Heart left ventricle (tissue), 16 donors: ENCODE measurements around the gene WRAP53. TPM values are rescaled to one million over a fixed set of nuclear protein-coding genes. Genes with fewer than 3 reads are reported as not detected.

ENCODE experiments used
- ATAC-seq, 4 donors: fragments of 200-7000 bp; cut with Tn5 transposase; one replicate each; pipeline ENCODE4 v1.9.1; 2020 to 2022; ENCODE audit warnings: moderate library complexity in 4 of 4, mild to moderate bottlenecking in 3 of 4, moderate number of reproducible peaks in 1 of 4
- DNase-seq, 5 donors: peaks; one replicate each; pipeline ENCODE4 v3.0.0-alpha.2; 2020
- H3K27ac ChIP-seq, 12 donors: fragments of 200-600 bp; sonication (generic) in 4 of 12; one replicate each; pipeline versions ENCODE4 v1.5.0 to v1.8.0; 2016 to 2022; ENCODE audit warnings: mild to moderate bottlenecking in 2 of 12
- H3K27me3 ChIP-seq, 9 donors: fragments of 200-600 bp; sonication (generic) in 2 of 9; one replicate each; pipeline versions ENCODE4 v1.5.1 to v1.8.0; 2016 to 2022; ENCODE audit warnings: mild to moderate bottlenecking in 3 of 9
- H3K36me3 ChIP-seq, 9 donors: fragments of 200-600 bp; sonication (generic) in 2 of 9; one replicate each; pipeline versions ENCODE4 v1.5.0 to v1.8.0; 2018 to 2022; ENCODE audit warnings: mild to moderate bottlenecking in 2 of 9
- H3K4me1 ChIP-seq, 12 donors: fragments of 200-600 bp; sonication (generic) in 4 of 12; one replicate each; pipeline versions ENCODE4 v1.5.0 to v1.8.0; 2016 to 2022; ENCODE audit warnings: mild to moderate bottlenecking in 3 of 12
- H3K4me3 ChIP-seq, 12 donors: fragments of 200-600 bp; sonication (generic) in 4 of 12; one replicate each; pipeline versions ENCODE4 v1.5.0 to v1.8.0; 2017 to 2022; ENCODE audit warnings: mild to moderate bottlenecking in 9 of 12, moderate library complexity in 4 of 12
- H3K9me3 ChIP-seq, 12 donors: fragments of 200-600 bp; sonication (generic) in 4 of 12; one replicate each; pipeline versions ENCODE4 v1.5.0 to v1.8.0; 2016 to 2022; ENCODE audit warnings: mild to moderate bottlenecking in 1 of 12
- CTCF ChIP-seq, 12 donors: fragments of 200-600 bp; sonication (generic) in 4 of 12; IDR thresholded peaks; one replicate each; pipeline versions ENCODE4 v1.5.0 to v1.8.0; 2018 to 2022; ENCODE audit warnings: antibody characterized with exemption in 12 of 12, mild to moderate bottlenecking in 5 of 12
- POLR2A ChIP-seq, 2 donors: fragments of 450-650 bp; IDR thresholded peaks; one replicate each; pipeline ENCODE4 v1.6.1; 2017; ENCODE audit warnings: antibody characterized with exemption in 2 of 2, mild to moderate bottlenecking in 2 of 2, moderate library complexity in 2 of 2
- WGBS, 4 donors: extraction: QIAGEN DNeasy Blood & Tissue Kit in 2 of 4; methylation state at CpG; one replicate each; pipeline versions ENCODE4 v1.1.5 to v1.1.7; 2013 to 2018; 5-methylcytosine and 5-hydroxymethylcytosine counted together
- intact Hi-C, 10 donors: fragments of 100-400 bp; cut with DNase I; formaldehyde crosslinking; loops; one replicate each; pipeline versions ENCODE4 v1.11.1 to v1.14.2; 2022
- polyA plus RNA-seq, 2 donors: library from polyadenylated mRNA; stranded (reverse); fragments of 200-250 nt; gene quantifications; one replicate each; pipeline ENCODE4 v1.2.3, GENCODE V29; 2013
- total RNA-seq, 9 donors: library from RNA; depleted of rRNA in 2 of 9; stranded (reverse); fragments of >200 nt in 2 of 9; fragmentation: NEBNext Ultra II Directional in 3 of 9; extraction: Animal tissue kit (Norgen Biotek cat#: 25700) in 3 of 9; gene quantifications; one replicate each; pipeline versions ENCODE4 v1.1.0 to v1.2.4, GENCODE V29; 2016 to 2023
- donor health status: ischemic (EF 13 %, LVEDD 7.1; RV severe dilation, severe dysfunction).
- donor health status: healthy with polysubstance abuse.
- donor health status: DM: no; HTN: yes; CAD: no.
- donor health status: DM: no; HTN: no; CAD: no.
- donor health status: ischemic (EF 25% LVEDD 6.9; RV normal size, moderate dysfunction).
- donor health status: ischemic (EF 25% LVEDD 5.7; RV mildly dilated, moderate dysfunction).
- donor health status: healthy.
- donor health status: DM: yes; HTN: yes; CAD: no.
- donor health status: ischemic (EF 35%, LVEDD 5.7; RV mildly dilated, moderate dysfunction).
- donor health status: nonischemic (EF 11% LVEDD 7.7; RV severe dilation, severe dysfunction).
- donor health status: DM: yes; HTN: yes; CAD: no.
- donor health status: PGD.
- donor health status: ischemic (EF 29% LVEDD 5.4; RV normal size, mild dysfunction).
- donor health status: nonischemic (EF 23%, LVEDD 6.1; RV moderate dilation, normal function).

The WRAP53 gene
- total and polyA plus RNA-seq, 11 donors = 3.7 to 12.0 (median 5.0) TPM

DNA sequence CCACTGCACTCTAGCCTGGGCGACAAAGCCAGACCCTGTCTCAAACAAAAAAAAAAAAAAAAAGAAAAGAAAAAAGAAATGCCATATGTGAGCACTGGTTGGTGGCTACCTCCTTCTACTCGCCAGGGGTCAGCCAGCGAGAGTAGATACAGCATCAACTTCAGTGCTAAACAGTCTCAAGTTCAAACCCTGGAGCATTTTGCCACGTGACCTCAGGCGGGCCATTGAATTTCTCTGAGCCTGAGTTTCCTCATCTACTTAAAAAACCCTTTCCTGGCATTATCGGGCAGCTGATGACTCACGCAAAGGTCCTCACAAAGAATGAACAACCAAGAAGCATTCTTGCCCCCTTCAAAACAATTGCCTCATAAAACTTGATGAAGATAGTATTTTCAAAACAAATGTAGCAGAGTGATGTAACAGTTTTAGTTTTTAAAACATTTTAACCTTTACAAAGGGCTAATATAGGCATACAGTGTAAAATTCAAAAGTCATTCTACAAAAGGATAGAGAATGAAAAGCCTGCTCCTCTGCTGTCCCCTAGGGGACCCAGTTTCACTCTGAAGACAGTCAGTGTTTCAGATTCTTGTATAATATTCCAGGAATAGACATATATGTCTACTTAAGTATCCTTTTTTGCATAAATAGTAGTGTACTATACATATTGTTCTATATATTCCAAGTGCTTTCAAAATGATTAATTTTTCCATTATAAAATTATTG is 57.6 kb downstream of the WRAP53 start:
- Histone ChIP-seq H3K27ac (no peak overlapping the region), H3K4me3 (no peak overlapping the region), H3K36me3 (no peaks in the 10 kb centered on the region), H3K4me1 (peaks cover 0 to 10% (median 5%) of the 10 kb centered on the region in 12 donors), H3K27me3 (peaks cover 0 to 5% (median 0%) of the 10 kb centered on the region in 9 donors), H3K9me3 (peaks cover 0 to 6% (median 0%) of the 10 kb centered on the region in 12 donors)
- 63 to 73% (median 67%) methylated on average over 7 of the region's 7 CpGs for WGBS, 4 donors
- DNase-seq (no peak), ATAC-seq (no peak)
- TF ChIP-seq CTCF (IDR thresholded peaks at IDR 0.05) = no peak
- no peak for TF ChIP-seq POLR2A (IDR thresholded peaks at IDR 0.05)
- intact Hi-C loops = loop anchor here (5.0 to 10.0 kb wide), 9 partner anchors 69 to 309 kb away; partner anchors contain the start of genes CYB5D1 (in 6 of the 10), NAA38 (in 6 of the 10) and TMEM88 (in 6 of the 10)

GRCh38 chr17:7747635-7748071 is 59.4 kb downstream of the WRAP53 start:
- Histone ChIP-seq H3K27ac (no peak overlapping the region), H3K36me3 (no peaks in the 10 kb centered on the region), H3K4me1 (peaks cover 0 to 10% (median 5%) of the 10 kb centered on the region in 12 donors), H3K9me3 (peaks cover 0 to 6% (median 0%) of the 10 kb centered on the region in 12 donors), H3K4me3 (no peak overlapping the region), H3K27me3 (peaks cover 0 to 2% (median 0%) of the 10 kb centered on the region in 9 donors)
- 46 to 64% (median 50%) methylated on average over 4 of the region's 4 CpGs for WGBS, 4 donors
- intact Hi-C loops = loop anchor here (5.0 to 10.0 kb wide), 9 partner anchors 67 to 307 kb away; partner anchors contain the start of genes CYB5D1 (in 6 of the 10), NAA38 (in 6 of the 10) and TMEM88 (in 6 of the 10)
- ATAC-seq (no peak), DNase-seq (no peak)
- TF ChIP-seq POLR2A (IDR thresholded peaks at IDR 0.05) (no peak), CTCF (IDR thresholded peaks at IDR 0.05) (no peak)

GRCh38 chr17:7748076-7748775 is 59.9 kb downstream of the WRAP53 start:
- intact Hi-C loops = loop anchor here (5.0 to 10.0 kb wide), 9 partner anchors 67 to 307 kb away; partner anchors contain the start of genes CYB5D1 (in 6 of the 10), NAA38 (in 6 of the 10) and TMEM88 (in 6 of the 10)
- TF ChIP-seq POLR2A (IDR thresholded peaks at IDR 0.05) = no peak
- TF ChIP-seq CTCF (IDR thresholded peaks at IDR 0.05) = no peak
- Histone ChIP-seq H3K27me3 (no peaks in the 10 kb centered on the region), H3K9me3 (peaks cover 0 to 6% (median 0%) of the 10 kb centered on the region in 12 donors), H3K4me1 (peaks cover 0 to 10% (median 5%) of the 10 kb centered on the region in 12 donors), H3K27ac (no peak overlapping the region), H3K36me3 (no peaks in the 10 kb centered on the region), H3K4me3 (no peak overlapping the region)
- WGBS, 4 donors = 48 to 59% (median 54%) methylated on average over 10 of the region's 10 CpGs
- DNase-seq = no peak
- peak in 1 of 4 donors; percentile 36 for ATAC-seq
